Adrenal gland (tissue), 12 donors: Measurements from ENCODE around the gene FAM9C. TPM values are rescaled to one million over a fixed set of nuclear protein-coding genes. Genes with fewer than 3 reads are reported as not detected.
A peak's percentile ranks its signal among the peaks of the same experiment; 100 is the strongest.
"Not testable (repeated sequence)": the region's sequence is repeated elsewhere in the genome, so short reads cannot be mapped to it uniquely, and the experiment has no call there.

Experiments
- DNase-seq, 7 donors: peaks; one replicate each; pipeline ENCODE4 v3.0.0-alpha.2; 2019 to 2020
- H3K27ac ChIP-seq, 5 donors: fragments of 200-600 bp; sonication (generic) in 4 of 5; 1 replicate in 3 of 5; 2 replicates in 2 of 5; pipeline versions ENCODE4 v1.5.1 to v1.8.0; 2016 to 2020; ENCODE audit warnings: mild to moderate bottlenecking in 1 of 5
- H3K27me3 ChIP-seq: fragments of 200-600 bp; 2 replicates; pipeline ENCODE4 v1.8.0; 2021
- H3K36me3 ChIP-seq, 2 donors: fragments of 200-600 bp; replicated peaks in 1 of 2; 1 replicate in 1 of 2; 2 replicates in 1 of 2; pipeline versions ENCODE4 v1.5.1 to v1.8.0; 2018 to 2022
- H3K4me1 ChIP-seq, 2 donors: fragments of 200-600 bp; replicated peaks in 1 of 2; 1 replicate in 1 of 2; 2 replicates in 1 of 2; pipeline versions ENCODE4 v1.5.1 to v1.8.0; 2018 to 2021
- H3K4me3 ChIP-seq, 4 donors: fragments of 200-600 bp; sonication (generic) in 3 of 4; one replicate each; pipeline ENCODE4 v1.5.1; 2016 to 2018
- H3K9me3 ChIP-seq, 3 donors: fragments of 200-600 bp; sonication (generic) in 1 of 3; replicated peaks in 1 of 3; 1 replicate in 2 of 3; 2 replicates in 1 of 3; pipeline versions ENCODE4 v1.5.1 to v1.8.0; 2016 to 2021
- POLR2A ChIP-seq, 2 donors: fragments of 450-650 bp; IDR thresholded peaks; one replicate each; pipeline ENCODE4 v1.6.1; 2017; ENCODE audit warnings: antibody characterized with exemption in 2 of 2, mild to moderate bottlenecking in 2 of 2, moderate library complexity in 1 of 2
- WGBS, 4 donors: extraction: QIAGEN DNeasy Blood & Tissue Kit in 2 of 4; methylation state at CpG; one replicate each; pipeline versions ENCODE4 v1.1.5 to v1.1.7; 2013 to 2017; 5-methylcytosine and 5-hydroxymethylcytosine counted together
- intact Hi-C, 2 donors: fragments of 100-400 bp; cut with DNase I; formaldehyde crosslinking; loops; one replicate each; pipeline versions ENCODE4 v1.14.1 to v1.15.0; 2022 to 2023
- polyA plus RNA-seq, 3 donors: library from polyadenylated mRNA; stranded (reverse); fragments of 200-250 nt in 2 of 3; fragments of 350-450 nt in 1 of 3; fragmentation: Illumina TruSeq in 1 of 3; extraction: RNeasy Lipid Tissue Mini Kit (QIAGEN cat#74804) in 1 of 3; gene quantifications; one replicate each; pipeline ENCODE4 v1.2.3, GENCODE V29; 2013 to 2014
- total RNA-seq, 9 donors: library from RNA; depleted of rRNA in 4 of 9; stranded (reverse); fragments of >200 nt in 4 of 9; fragments of 120-200 nt in 1 of 9; fragmentation: NEBNext Ultra II Directional in 1 of 9; extraction: Animal tissue kit (Norgen Biotek cat#: 25700) in 1 of 9; gene quantifications; one replicate each; pipeline versions ENCODE4 v1.1.0 to v1.2.4, GENCODE V29; 2013 to 2023
- TF ChIP-seq, protein P1 (sequence below), 6 experiments: fragments of 450-650 bp in 4 of 6; fragments of 200-600 bp in 2 of 6; sonication (generic) in 1 of 6; IDR thresholded peaks; 1 replicate in 5 of 6; 2 replicates in 1 of 6; pipeline versions ENCODE4 v1.5.1 to v1.8.0; 2016 to 2021; ENCODE audit warnings: antibody characterized with exemption in 6 of 6, mild to moderate bottlenecking in 2 of 6, moderate library complexity in 1 of 6
- donor health status: healthy with polysubstance abuse.
- donor health status: Bipolar disorder and iron deficiency.
- donor health status: DM: yes; HTN: yes; CAD: no.
- donor health status: DM: no; HTN: no; CAD: no.
- donor health status: DM: no; HTN: no; CAD: no.
- donor health status: DM: yes; HTN: yes; CAD: no.

The FAM9C gene
- total and polyA plus RNA-seq, 12 donors: 0.03 to 0.14 TPM; not detected in 10

DNA sequence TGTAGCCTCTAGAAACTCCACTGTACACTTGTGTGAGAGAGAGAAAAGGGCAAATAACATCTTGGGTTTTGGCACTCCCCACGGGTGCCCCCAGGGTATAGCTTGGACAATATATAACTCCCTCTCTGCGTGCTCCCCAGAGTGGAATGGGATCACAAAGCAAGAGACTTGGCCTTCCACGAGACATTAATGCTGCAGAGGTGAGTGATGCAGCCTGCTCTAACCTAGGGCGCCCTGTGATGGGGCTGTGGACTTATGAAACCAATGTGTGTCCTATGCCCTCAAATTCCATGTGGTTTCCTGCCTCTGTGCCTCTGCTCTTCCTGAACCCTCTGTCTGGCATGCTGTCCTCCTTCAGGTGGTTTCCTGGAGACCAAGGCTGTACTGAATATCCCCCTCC lies 22.0 kb upstream of the FAM9C start:
- H3K4me3 ChIP-seq: no peak overlapping the region
- H3K36me3 ChIP-seq: no peaks in the 10 kb centered on the region
- H3K9me3 ChIP-seq: peaks cover 0 to 5% (median 0%) of the 10 kb centered on the region in 3 donors
- H3K27me3 ChIP-seq: no peaks in the 10 kb centered on the region
- H3K27ac ChIP-seq: no peak overlapping the region
- WGBS, 4 donors: 65 to 89% (median 68%) methylated on average over 3 to 4 of the region's 4 CpGs; no CpG with 5 or more reads in 1 of the 4 donors
- no peak for TF ChIP-seq POLR2A (IDR thresholded peaks at IDR 0.05)
- TF ChIP-seq, protein P1, sequence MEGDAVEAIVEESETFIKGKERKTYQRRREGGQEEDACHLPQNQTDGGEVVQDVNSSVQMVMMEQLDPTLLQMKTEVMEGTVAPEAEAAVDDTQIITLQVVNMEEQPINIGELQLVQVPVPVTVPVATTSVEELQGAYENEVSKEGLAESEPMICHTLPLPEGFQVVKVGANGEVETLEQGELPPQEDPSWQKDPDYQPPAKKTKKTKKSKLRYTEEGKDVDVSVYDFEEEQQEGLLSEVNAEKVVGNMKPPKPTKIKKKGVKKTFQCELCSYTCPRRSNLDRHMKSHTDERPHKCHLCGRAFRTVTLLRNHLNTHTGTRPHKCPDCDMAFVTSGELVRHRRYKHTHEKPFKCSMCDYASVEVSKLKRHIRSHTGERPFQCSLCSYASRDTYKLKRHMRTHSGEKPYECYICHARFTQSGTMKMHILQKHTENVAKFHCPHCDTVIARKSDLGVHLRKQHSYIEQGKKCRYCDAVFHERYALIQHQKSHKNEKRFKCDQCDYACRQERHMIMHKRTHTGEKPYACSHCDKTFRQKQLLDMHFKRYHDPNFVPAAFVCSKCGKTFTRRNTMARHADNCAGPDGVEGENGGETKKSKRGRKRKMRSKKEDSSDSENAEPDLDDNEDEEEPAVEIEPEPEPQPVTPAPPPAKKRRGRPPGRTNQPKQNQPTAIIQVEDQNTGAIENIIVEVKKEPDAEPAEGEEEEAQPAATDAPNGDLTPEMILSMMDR (IDR thresholded peaks at IDR 0.05): no peak
- no peaks in the 10 kb centered on the region for H3K4me1 ChIP-seq
- intact Hi-C loops: no loop called here
- no peak for DNase-seq

DNA sequence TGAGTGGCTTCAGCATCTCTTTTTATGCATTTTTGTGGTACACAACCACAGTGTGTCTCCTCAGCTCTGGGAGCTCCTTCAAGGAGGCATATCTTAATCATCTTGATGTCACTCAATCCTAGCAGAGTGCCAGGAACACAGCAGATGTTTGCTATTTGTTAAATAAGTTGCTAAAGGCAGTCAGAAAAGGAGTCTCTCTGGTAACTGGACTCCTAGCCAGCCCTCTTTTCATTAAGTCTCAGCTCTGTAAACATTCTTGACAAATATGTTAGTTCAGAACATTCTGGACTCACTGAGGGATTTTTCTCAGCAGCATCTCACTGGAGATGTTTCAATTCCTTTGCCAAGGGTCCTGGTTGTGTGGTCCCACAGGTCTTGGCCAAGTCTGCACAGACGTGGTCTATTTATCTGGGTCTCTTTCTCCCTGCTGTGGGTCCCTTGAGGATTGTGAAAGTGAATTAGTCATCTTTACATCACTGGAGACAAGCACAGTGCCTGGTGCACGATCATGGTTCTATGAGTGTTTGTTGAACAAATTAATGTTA lies 20.3 kb upstream of the FAM9C start:
- no peak for DNase-seq
- 46 to 65% (median 58%) methylated on average over 2 of the region's 2 CpGs for WGBS, 4 donors
- H3K4me3 ChIP-seq: no peak overlapping the region
- intact Hi-C loops: no loop called here
- peak overlapping the region in 1 of 5 donors; percentile 36 for H3K27ac ChIP-seq
- H3K9me3 ChIP-seq: peaks cover 0 to 6% (median 0%) of the 10 kb centered on the region in 3 donors
- H3K27me3 ChIP-seq: no peaks in the 10 kb centered on the region
- peaks cover 5 to 12% of the 10 kb centered on the region in 2 donors for H3K4me1 ChIP-seq
- TF ChIP-seq POLR2A (IDR thresholded peaks at IDR 0.05): no peak
- TF ChIP-seq, protein P1 (IDR thresholded peaks at IDR 0.05): no peak
- H3K36me3 ChIP-seq: no peaks in the 10 kb centered on the region

DNA sequence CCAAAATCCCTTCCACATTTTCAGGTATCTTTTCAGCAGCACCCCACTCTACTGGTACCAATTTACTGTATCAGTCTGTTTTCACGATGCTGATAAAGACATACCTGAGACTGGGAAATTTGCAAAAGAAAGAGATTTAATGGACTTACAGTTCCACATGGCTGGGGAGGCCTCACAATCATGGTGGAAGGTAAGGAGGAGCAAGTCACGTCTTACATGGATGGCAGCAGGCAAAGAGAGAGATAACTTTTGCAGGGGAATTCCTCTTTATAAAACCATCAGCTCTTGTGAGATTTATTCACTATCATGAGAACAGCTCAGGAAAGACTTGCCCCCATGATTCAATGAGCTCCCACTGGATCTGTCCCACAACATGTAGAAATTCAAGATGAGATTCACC lies 18.7 kb upstream of the FAM9C start:
- H3K9me3 ChIP-seq, DNase-seq, H3K27ac ChIP-seq, H3K4me3 ChIP-seq, intact Hi-C loops, H3K36me3 ChIP-seq, H3K27me3 ChIP-seq: not testable (repeated sequence)
- H3K4me1 ChIP-seq: peaks cover 5 to 14% of the 10 kb centered on the region in 2 donors
- 90 to 100% (median 94%) methylated on average over 2 of the region's 2 CpGs for WGBS, 4 donors

DNA sequence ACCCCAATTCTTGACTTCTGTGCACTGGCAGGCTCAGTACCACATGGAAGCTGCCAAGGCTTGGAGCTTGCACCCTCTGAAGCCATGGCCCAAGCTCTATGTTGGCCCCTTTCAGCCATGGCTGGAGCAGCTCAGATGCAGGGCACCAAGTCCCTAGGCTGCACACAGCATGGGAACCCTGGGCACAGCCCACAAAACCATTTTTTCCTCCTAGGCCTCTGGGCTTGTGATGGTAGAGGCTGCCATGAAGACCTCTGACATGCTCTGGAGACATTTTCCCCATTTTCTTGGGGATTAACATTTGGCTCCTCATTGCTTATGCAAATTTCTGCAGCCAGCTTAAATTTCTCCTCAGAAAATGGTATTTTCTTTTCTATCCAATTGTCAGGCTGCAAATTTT lies 17.9 kb upstream of the FAM9C start:
- intact Hi-C loops, H3K36me3 ChIP-seq, H3K27ac ChIP-seq, H3K27me3 ChIP-seq, H3K4me3 ChIP-seq, H3K9me3 ChIP-seq, DNase-seq: not testable (repeated sequence)
- H3K4me1 ChIP-seq: peaks cover 5 to 14% of the 10 kb centered on the region in 2 donors

DNA sequence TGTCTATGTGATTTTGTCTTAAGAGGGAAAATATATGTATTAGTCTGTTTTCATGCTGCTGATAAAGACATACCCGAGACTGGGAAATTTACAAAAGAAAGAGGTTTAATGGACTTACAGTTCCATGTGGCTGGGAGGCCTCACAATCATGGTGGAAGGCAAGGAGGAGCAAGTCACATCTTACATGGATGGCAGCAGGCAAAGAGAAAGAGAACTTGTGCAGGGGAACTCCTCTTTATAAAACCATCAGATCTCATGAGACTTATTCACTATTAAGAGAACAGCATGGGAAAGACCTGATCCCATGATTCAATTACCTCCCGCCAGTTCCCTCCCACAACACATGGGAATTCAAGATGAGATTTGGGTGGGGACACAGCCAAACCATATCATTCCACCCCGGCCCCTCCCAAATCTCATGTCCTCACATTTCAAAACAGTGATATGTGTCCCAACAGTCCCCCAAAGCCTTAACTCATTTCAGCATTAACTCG lies 16.8 kb upstream of the FAM9C start:
- H3K27ac ChIP-seq, DNase-seq, intact Hi-C loops, H3K36me3 ChIP-seq, H3K9me3 ChIP-seq, H3K27me3 ChIP-seq, H3K4me3 ChIP-seq: not testable (repeated sequence)
- peaks cover 5 to 14% of the 10 kb centered on the region in 2 donors for H3K4me1 ChIP-seq
- WGBS, 4 donors: 82 to 96% (median 93%) methylated on average over 4 of the region's 4 CpGs
